Stimulated activated CD4-positive, alpha-beta T cell treated with anti-CD3 and anti-CD28 coated beads, Interleukin-2, amount 100 ng/mL, for 4 hours (primary cell): ENCODE results near the gene KLHL41.
"Not testable (repeated sequence)": the region's sequence is repeated elsewhere in the genome, so short reads cannot be mapped to it uniquely, and the experiment has no call there.

Experiments used
- DNase-seq: peaks from one replicate; pipeline ENCODE4 v3.0.0-alpha.2; 2020; ENCODE audit warnings: low read depth

Gene KLHL41

GRCh38 chr2:169509955-169510354 is 453 bp downstream of the KLHL41 start:
- DNase-seq: no peak

DNA sequence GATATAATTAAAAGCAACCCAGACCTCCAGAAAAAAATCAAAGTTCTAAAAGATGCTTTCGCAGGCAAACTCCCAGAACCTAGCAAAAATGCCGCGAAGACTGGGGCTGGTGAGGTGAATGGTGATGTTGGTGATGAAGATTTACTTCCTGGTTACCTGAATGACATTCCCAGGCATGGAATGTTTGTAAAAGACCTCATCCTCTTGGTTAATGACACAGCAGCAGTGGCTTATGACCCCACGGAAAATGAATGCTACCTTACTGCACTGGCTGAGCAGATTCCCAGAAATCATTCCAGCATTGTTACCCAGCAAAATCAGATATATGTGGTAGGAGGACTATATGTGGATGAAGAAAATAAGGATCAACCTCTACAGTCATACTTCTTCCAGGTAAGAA is 994 bp downstream of the KLHL41 start:
- no peak for DNase-seq

DNA sequence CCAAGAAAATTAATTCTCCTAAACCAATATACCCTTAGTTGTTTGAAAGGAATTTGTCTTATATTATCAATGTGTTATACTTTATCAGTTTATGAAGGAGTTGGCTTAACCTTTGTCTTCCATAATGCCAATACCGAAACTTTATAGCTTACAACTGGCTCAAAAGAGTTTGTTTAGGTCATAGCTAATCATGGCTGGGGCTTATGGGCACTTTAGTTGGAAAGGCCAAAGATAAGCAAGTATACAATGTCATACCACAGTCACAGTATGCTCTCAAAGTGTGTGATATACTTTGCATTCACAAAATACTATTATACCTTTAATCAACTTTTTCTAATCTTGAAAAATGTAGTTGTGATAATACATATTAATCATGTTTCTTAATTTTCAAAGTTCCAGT is 2.3 kb downstream of the KLHL41 start:
- no peak for DNase-seq

DNA sequence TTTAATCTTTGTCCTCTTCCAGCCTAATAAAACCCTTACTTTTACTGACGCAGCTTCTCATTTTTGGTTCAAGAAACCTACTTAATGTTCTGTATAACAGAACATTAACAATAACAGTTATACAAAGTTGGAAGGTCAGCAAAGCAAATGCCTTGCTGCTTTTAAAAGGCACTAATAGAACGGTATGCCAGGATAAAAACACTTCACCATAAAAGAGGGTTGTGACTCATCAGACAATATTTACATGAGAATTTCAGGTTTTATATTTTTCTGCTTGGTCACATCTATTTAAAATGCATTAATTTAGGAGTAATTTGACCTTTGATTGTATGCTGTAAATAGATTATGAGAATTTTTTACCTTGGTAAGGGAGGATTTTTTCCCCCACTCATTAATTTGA is 3.0 kb downstream of the KLHL41 start:
- no peak for DNase-seq

DNA sequence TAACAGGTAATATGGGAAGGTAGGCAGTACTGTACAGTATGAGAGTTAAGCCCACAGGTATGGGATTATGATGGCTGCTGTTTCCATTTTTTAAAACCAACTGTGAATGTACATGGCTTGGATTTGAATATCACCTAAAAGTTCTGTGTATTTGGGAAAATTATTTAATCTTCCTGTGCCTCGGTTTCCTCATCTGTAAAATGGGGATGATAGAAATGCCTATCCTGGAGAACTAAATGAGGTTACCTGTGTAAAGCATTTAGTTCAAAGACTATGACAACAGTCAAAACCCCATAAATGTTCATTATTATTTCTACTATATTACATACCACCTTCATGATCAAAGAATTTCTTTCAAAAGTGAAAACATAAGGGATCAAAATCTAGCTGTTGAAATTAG is 3.6 kb downstream of the KLHL41 start:
- no peak for DNase-seq

- DNase-seq: no peak
Observed at GRCh38 chr2:169513926-169514325, 4.4 kb downstream of the KLHL41 start.

GRCh38 chr2:169514758-169515157 is 5.3 kb downstream of the KLHL41 start:
- DNase-seq: not testable (repeated sequence)

- DNase-seq: not testable (repeated sequence)
Observed at GRCh38 chr2:169516488-169516995, 7.0 kb downstream of the KLHL41 start.

GRCh38 chr2:169520896-169521295 is 11.4 kb downstream of the KLHL41 start:
- no peak for DNase-seq

DNA sequence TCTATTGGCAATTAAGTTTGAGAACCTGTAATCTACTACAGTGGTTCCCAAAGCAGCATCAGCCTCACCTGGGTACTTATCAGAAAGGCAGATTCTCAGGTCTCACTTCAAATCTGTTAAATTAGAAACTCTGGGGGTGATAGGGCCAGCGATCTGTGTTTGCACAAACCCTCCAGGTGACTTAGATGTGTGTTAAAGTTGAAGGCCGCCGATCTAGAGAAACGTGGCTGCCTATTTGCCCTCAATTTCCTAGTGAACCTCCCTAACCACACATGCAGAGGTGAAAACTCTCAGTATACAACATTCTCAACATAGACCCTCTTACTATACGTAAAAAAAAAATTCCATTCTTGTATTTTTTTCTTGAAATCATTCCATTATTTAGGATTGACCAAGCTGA is 14.2 kb downstream of the KLHL41 start:
- no peak for DNase-seq

DNA sequence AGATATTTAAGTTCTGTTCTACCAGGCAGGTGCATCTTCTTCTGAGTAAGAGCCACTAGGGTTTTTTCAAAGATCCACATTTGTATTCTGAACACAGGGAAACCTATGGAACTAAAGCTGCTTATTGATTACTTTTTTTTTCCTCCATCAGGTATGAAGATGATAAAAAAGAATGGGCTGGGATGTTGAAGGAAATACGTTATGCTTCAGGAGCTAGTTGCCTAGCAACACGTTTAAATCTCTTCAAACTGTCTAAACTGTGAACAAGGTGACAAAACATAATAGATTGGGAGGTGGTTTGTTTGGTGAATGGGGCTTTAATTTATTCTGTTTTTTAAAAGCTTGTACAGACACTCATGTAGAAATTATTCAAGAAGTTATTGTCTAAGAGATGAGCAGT is 15.9 kb downstream of the KLHL41 start:
- DNase-seq: no peak

GRCh38 chr2:169526451-169526850 is 16.9 kb downstream of the KLHL41 start:
- no peak for DNase-seq

- peak; percentile 50 for DNase-seq
Observed at GRCh38 chr2:169528271-169528701, 18.8 kb downstream of the KLHL41 start.

DNA sequence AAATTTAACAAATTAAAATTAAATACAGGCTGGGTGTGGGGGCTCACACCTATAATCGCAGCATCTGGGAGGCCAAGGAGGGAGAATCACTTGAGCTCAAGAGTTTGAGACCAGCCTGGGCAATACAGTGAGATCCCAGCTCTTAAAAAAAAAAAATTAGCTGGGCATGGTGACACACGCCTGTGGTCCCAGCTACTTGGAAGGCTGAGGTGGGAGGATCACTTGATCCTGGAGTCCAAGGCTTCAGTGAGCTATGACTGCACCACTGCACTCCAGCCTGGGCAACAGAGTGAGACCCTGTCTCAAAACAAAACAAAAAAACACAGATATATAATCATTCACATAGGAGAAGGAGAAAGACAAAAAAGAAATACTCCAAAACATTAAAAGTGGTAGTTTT is 30.0 kb downstream of the KLHL41 start:
- not testable (repeated sequence) for DNase-seq

DNA sequence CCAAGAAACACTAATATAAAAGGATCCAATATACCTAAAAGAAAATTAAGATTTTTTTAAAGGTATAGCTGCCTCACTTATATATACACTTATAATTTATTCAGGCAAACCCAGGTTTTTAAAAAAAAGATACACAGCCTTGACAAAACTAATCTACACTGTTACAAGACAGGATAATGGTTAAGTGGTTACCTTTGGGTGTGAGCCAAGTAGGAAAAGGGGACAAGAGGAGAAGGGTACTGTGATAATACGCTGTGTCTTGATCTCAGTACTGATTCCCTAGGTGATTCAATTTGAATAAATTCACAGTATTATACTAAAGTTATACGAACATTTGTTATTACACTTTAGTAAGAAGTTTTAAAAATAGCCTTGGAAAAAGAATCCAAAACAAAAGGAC is 30.6 kb downstream of the KLHL41 start:
- DNase-seq: no peak

- DNase-seq: no peak
Observed at GRCh38 chr2:169542433-169542832, 32.9 kb downstream of the KLHL41 start.

- DNase-seq: no peak
Observed at GRCh38 chr2:169546756-169547155, 37.3 kb downstream of the KLHL41 start.

DNA sequence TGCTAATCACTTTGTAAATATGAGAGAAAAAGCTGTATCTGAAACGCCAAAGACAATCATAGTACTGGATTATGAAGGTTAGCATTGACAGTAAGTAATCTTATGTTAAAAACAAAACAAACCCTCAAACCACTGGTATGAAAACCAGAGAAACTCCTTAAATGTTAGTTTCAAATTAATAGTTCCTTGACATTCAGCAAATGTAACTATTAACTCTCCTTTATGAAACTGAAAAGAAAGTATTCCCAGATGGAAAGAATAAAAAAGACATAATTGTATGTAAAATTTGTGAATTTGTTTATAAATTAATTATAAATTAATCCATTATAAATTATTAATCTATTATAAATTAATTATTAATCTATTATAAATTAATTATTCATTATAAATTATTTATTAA is 51.9 kb downstream of the KLHL41 start:
- no peak for DNase-seq

GRCh38 chr2:169562084-169562483 is 52.6 kb downstream of the KLHL41 start:
- DNase-seq: not testable (repeated sequence)

DNA sequence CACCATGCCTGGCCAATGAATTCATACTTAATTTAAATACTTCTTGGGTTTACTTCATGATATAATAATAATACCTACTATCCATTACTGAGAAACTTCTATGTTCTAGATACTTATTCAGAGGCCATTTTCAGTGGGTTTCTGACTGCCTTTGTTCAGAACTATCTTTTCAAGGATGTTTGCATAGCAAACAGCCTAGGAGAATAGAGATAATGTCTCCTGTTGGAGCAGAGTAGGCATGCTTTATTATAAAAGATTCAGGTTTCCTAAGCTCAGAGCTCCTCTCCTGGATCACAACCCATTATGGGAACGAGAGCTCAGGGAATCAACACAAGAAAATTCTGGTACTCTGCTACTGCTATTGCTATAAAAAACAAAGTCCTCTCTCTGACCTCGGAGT is 53.0 kb downstream of the KLHL41 start:
- no peak for DNase-seq

GRCh38 chr2:169565686-169566085 is 56.2 kb downstream of the KLHL41 start:
- DNase-seq: no peak

- DNase-seq: no peak
Observed at GRCh38 chr2:169569948-169570347, 60.4 kb downstream of the KLHL41 start.

GRCh38 chr2:169570752-169571151 is 61.2 kb downstream of the KLHL41 start:
- not testable (repeated sequence) for DNase-seq

DNA sequence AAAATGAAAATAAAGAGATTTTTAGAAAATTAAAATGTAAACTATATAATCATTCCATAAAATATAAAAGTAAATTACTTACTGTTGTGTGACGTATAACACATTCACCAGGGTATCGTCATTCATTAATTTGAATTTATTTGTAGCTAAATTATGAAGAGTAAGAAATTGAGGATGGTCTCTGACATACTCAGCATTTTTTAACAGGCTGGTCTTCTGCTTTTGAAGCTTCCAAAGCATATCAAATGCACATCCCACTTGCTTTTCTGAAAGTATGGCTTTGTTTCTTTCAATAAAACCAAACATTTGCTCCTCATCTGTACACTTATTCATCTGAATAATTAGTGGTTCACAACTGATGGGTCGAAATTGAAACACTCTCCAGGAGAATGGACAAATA is 62.1 kb downstream of the KLHL41 start:
- no peak for DNase-seq

- no peak for DNase-seq
Observed at GRCh38 chr2:169572189-169572588, 62.7 kb downstream of the KLHL41 start.
